Naive B cell (primary cell): ENCODE data around the gene PLEKHG5. TPM values are rescaled to one million over a fixed set of nuclear protein-coding genes. Genes with fewer than 3 reads are reported as not detected.

Experiments
- ATAC-seq, 2 donors: fragments of 150-1000 bp; cut with Tn5 transposase; 2 replicates each; pipeline ENCODE4 v1.10.0; 2021; ENCODE audit warnings: low read depth in 2 of 2, mild to moderate bottlenecking in 2 of 2, moderate library complexity in 2 of 2
- DNase-seq: peaks from one replicate; pipeline ENCODE4 v3.0.0; 2022
- H3K27ac Mint-ChIP-seq, 6 donors: one replicate each; pipeline ENCODE4 v1.8.0; 2020 to 2022; ENCODE audit warnings: mild to moderate bottlenecking in 6 of 6, mixed read lengths in 6 of 6, moderate library complexity in 5 of 6, inconsistent platforms in 2 of 6
- H3K27me3 Mint-ChIP-seq, 3 donors: one replicate each; pipeline ENCODE4 v1.8.0; 2021 to 2022; ENCODE audit warnings: mixed read lengths in 3 of 3, mild to moderate bottlenecking in 1 of 3
- H3K36me3 Mint-ChIP-seq, 2 donors: one replicate each; pipeline ENCODE4 v1.8.0; 2020 to 2022; ENCODE audit warnings: mixed read lengths in 2 of 2, inconsistent platforms in 1 of 2, mild to moderate bottlenecking in 1 of 2
- H3K4me1 Mint-ChIP-seq, 3 donors: one replicate each; pipeline ENCODE4 v1.8.0; 2020 to 2022; ENCODE audit warnings: mixed read lengths in 3 of 3, inconsistent platforms in 1 of 3, mild to moderate bottlenecking in 1 of 3, moderate library complexity in 1 of 3
- H3K4me3 Mint-ChIP-seq, 8 donors: one replicate each; pipeline ENCODE4 v1.8.0; 2020 to 2022; ENCODE audit warnings: mild to moderate bottlenecking in 8 of 8, mixed read lengths in 8 of 8, moderate library complexity in 8 of 8, inconsistent platforms in 2 of 8
- H3K9me3 Mint-ChIP-seq, 7 donors: one replicate each; pipeline ENCODE4 v1.8.0; 2020 to 2022; ENCODE audit warnings: mixed read lengths in 7 of 7, mild to moderate bottlenecking in 5 of 7, inconsistent platforms in 2 of 7, moderate library complexity in 1 of 7
- polyA plus RNA-seq, 6 donors: library from polyadenylated mRNA; unstranded; fragments of 300-500 nt; fragmentation: Illumina TruSeq; gene quantifications; one replicate each; pipeline ENCODE4 v1.2.3, GENCODE V29; 2021; ENCODE audit warnings: low read depth in 6 of 6

PLEKHG5 gene
- polyA plus RNA-seq, 6 donors from 2014 or later, result not detected

DNA sequence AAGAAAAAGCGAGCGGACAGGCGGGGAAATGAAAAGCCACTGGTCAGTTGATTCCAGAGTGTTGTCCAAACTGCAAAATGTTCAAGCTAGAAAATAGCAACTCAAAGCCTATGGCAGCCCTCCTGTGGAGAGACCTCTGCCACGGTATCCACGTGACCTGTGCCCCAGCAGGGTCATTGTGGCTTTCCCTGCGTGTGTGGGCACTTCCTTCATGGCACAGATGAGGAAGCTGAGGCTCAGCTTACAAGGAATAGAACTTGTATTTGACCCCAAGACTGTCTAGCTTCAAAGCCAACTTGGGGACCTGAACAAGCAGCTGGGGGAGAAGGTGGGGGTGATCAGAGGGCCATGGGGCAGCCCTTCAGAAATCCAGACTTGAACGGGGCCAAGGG lies 15.6 kb upstream of the PLEKHG5 start:
- H3K4me3 Mint-ChIP-seq, result no peak overlapping the region
- no peak overlapping the region for H3K27ac Mint-ChIP-seq

DNA sequence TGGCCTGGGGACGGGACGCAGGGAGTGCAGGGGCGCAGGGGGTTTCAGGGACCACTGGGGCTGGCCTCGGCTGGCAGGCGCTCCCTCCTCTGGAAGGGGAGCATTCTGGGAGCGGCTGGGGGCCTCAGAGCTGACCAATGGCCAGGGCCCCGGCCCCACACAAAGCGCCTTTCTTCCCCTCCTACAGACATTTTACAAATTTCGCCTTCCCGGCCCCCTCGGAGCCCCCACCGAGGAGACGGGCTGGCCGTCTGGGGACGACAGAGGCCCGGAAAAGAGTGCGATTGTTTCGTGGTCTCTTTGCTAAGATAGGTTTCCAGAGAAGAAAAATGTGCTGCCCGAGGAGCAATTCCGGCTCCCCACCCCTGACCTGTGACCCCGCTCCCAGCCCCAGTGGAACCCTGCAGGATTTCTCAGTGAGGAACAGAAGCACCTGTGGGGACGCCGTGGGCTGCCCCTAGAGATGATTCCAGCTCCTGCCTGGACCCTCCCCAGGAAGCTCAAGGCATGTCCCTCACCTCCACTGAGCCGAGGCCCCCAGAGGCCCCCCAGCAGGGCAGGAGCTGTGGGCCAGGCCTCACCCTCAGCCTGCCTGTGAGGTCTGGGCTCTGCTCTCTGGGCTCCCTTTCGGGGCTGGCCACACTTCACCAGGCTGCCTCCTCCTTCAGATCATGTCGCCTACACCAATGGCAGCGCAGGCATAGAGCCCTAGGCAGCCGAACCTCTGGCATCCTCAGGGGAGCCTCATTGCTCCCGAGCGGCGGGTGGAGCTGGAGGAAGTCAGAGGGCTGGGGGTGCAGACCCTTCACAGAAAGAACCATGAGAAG lies 15.0 kb upstream of the PLEKHG5 start:
- no peak overlapping the region for H3K27ac Mint-ChIP-seq
- no peak overlapping the region for H3K4me3 Mint-ChIP-seq
- ATAC-seq (no peak), DNase-seq (no peak)
- peaks cover under 1 to 25% (median 14%) of the 10 kb centered on the region in 3 donors for H3K27me3 Mint-ChIP-seq
- no peaks in the 10 kb centered on the region for H3K9me3 Mint-ChIP-seq
- no peaks in the 10 kb centered on the region for H3K36me3 Mint-ChIP-seq
- peaks cover 0 to 5% (median 0%) of the 10 kb centered on the region in 3 donors for H3K4me1 Mint-ChIP-seq

More for the DNA sequence above, 15.6 kb upstream of the PLEKHG5 start:
- Mint-ChIP-seq H3K36me3 (no peaks in the 10 kb centered on the region), H3K27me3 (peaks cover 0 to 24% (median 8%) of the 10 kb centered on the region in 3 donors), H3K9me3 (no peaks in the 10 kb centered on the region), H3K4me1 (peaks cover 0 to 5% (median 0%) of the 10 kb centered on the region in 3 donors)
- ATAC-seq (no peak), DNase-seq (no peak)

DNA sequence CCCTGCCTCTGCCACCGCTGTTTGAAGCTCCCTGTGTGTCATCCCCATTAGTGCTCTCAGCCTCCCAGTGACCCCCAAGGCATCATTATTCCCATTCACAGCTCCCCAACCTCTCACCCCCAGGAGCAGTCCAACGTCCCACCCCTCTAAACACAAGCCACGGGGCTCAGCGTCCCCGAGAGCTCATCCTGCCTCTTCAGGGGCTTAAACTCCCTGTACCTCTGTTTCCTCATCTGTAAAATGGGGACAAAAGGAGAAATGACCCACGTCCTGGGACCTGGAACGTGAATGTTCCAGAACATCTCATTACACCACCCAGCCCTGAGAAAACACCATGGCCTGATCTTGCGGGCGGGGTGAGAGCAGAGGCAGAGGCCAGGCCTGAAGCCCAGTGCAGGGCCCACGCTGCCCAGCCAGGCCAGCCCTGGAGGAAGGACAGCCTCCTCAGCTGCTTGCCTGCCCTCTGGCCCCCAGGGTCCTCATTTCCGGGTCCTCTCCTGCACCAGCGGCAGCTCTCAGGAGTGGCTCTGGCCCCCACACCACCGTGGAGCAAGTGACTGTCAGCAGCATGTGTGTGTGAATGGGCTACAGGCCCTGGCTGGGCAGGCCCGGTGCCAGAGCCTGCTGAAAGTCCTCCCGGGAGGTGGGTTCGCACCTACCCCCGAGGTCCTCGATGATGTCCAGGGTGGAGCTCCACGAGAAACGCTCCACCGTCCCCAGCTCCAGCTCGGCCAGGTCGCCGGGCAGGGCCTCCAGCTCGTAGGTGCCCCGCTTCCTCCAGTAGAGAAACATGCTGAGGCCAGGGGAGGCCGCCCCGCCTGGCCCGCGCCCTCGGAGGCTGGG lies 14.1 kb upstream of the PLEKHG5 start:
- Mint-ChIP-seq H3K27me3 (peaks cover 6 to 34% (median 22%) of the 10 kb centered on the region in 3 donors), H3K4me3 (no peak overlapping the region)

DNA sequence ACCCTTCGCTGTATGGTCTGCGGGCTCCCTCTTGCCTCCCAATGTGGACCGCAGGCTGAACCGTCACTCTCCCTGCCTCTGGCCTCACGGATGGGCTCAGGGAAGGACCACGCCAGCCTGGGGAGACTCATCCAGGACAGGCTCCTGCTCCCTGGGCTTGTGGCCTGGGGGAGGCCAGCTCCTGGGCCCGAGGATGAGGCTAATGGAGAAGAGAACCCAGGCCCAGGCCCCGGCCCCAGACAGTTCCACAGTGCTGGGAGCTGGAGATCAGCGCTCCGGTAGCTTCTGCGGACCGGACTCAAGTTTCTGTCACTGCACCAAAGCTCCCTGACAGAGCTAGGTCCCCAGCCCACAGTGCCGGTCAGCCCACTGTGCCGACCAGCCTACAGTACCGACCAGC lies 13.4 kb upstream of the PLEKHG5 start:
- Mint-ChIP-seq H3K36me3 (no peaks in the 10 kb centered on the region), H3K27ac (no peak overlapping the region), H3K4me1 (peaks cover 0 to 5% (median 0%) of the 10 kb centered on the region in 3 donors), H3K27me3 (peaks cover 6 to 41% (median 29%) of the 10 kb centered on the region in 3 donors), H3K9me3 (no peaks in the 10 kb centered on the region), H3K4me3 (no peak overlapping the region)
- no peak for ATAC-seq
- no peak for DNase-seq

More for the DNA sequence above, 14.1 kb upstream of the PLEKHG5 start:
- no peak for DNase-seq
- peak overlapping the region in 1 of 6 donors; percentile 28 for H3K27ac Mint-ChIP-seq
- no peaks in the 10 kb centered on the region for H3K36me3 Mint-ChIP-seq
- no peak for ATAC-seq
- H3K4me1 Mint-ChIP-seq, result peaks cover 0 to 5% (median 0%) of the 10 kb centered on the region in 3 donors
- no peaks in the 10 kb centered on the region for H3K9me3 Mint-ChIP-seq

DNA sequence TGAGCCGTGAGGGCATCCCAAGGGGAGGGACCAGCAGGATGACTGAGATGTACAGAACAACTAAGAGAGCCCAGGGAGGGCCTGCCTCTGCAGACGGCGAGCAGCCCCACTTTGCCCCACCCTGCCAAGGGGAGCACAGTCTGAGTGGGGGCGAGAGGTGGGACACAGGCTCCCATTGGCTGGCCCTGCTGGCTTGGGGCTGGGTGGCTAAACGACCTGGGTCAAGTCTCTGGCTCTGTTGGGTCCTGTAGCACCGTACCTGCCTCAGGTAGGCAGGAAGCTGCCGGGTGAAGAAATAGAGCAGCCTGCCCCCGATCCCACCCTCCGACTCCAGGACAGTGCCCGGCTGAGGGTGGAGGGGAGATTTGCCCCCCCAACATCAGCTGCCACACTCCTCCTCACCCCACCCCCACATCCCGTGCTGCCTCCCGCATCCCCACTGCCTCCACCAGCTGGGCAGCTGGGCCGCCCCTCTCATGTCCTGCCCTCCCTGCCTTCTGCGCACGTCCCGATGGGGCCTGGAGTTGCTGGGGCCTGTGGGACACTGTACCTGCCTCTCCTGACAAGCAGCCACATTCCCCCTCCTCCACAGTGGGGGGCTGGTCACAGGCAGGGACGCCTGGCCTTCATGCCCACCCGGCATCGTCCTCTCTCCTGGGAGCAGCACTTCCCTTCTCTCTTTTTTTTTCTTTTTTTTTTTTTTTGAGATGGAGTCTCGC lies 12.6 kb upstream of the PLEKHG5 start:
- Mint-ChIP-seq H3K4me1 (peaks cover 0 to 5% (median 0%) of the 10 kb centered on the region in 3 donors), H3K9me3 (no peaks in the 10 kb centered on the region), H3K36me3 (no peaks in the 10 kb centered on the region), H3K27ac (no peak overlapping the region), H3K4me3 (no peak overlapping the region), H3K27me3 (peaks cover 8 to 49% (median 38%) of the 10 kb centered on the region in 3 donors)
- no peak for DNase-seq
- ATAC-seq, result no peak

DNA sequence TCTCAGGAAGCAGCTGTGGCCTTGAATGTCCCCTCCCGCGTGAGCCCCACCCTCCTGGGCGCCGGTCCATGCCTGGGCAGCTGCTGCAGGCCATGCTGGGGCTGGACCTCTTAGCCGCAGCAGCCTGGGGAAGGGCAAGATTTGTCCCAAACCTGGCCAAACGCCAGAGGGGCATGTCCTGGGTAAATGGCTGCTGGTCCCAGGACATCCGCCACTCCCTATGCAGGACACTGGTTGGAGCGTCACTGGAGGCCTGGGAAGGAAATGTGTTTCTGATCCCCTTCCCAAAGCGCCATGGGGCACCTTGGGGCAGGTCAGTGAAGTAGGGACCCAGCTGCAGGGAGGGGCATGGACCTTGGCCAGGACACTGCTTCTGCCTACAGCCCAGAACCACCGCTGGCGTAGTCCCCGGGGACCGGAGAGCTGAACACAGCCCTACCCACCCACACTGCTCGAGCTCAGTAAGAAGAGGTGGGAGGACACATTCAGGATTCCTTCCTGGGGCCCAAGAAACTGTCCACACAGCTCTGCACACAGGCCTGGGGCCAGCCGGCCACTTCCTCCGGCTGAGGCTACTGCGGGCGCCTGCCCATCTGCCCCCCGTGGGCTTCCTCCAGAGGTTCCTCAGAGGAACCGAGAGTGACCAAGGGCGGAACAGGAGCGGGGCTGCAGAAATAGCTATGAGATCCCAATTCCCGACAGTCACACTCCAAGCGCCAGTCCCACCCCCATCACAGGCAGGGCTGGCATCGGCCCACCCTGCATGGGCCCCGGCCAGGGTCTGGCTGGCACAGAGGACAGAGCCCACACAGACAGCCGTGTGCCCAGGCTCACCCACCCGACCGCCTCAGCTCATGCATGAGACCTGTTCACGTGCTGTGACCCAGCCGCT lies 10.8 kb upstream of the PLEKHG5 start:
- ATAC-seq (no peak), DNase-seq (no peak)
- H3K4me1 Mint-ChIP-seq, result peaks cover 4 to 8% (median 5%) of the 10 kb centered on the region in 3 donors
- no peaks in the 10 kb centered on the region for H3K9me3 Mint-ChIP-seq
- peak overlapping the region in 1 of 6 donors; percentile 12 for H3K27ac Mint-ChIP-seq
- H3K27me3 Mint-ChIP-seq, result peaks cover 15 to 55% (median 49%) of the 10 kb centered on the region in 3 donors
- no peak overlapping the region for H3K4me3 Mint-ChIP-seq
- H3K36me3 Mint-ChIP-seq, result no peaks in the 10 kb centered on the region

DNA sequence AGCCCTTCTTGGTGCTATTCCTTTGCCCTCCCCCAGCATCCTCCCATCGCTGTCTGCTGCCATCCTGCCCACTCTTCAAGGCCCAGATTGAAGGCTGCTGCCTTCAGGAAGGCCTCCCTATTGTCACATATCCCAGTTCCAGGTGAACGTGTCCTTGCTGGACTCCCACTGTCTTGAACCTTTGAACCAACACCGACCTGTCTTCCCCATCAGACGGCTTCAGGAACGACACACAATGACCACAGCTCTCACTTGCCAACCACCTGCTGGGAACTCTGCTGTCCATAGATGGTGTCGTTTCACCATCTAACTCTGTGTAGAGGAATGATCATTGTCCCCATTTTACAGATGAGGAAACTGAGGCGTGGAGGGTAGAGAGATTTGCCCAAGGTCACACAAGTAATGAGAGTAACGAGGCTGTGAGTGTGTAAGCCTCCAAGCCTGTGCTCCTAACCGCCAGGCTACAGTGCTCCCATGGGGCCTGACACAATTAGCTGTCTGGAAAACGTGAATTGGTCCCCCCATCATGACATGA lies 9.9 kb upstream of the PLEKHG5 start:
- ATAC-seq, result no peak
- H3K9me3 Mint-ChIP-seq, result no peaks in the 10 kb centered on the region
- no peaks in the 10 kb centered on the region for H3K36me3 Mint-ChIP-seq
- peak overlapping the region in 3 of 6 donors; percentile 2 to 81 (median 70) for H3K27ac Mint-ChIP-seq
- DNase-seq, result no peak
- peaks cover 4 to 11% (median 5%) of the 10 kb centered on the region in 3 donors for H3K4me1 Mint-ChIP-seq
- peaks cover 15 to 52% (median 49%) of the 10 kb centered on the region in 3 donors for H3K27me3 Mint-ChIP-seq
- peak overlapping the region in 1 of 8 donors; percentile 3 for H3K4me3 Mint-ChIP-seq

DNA sequence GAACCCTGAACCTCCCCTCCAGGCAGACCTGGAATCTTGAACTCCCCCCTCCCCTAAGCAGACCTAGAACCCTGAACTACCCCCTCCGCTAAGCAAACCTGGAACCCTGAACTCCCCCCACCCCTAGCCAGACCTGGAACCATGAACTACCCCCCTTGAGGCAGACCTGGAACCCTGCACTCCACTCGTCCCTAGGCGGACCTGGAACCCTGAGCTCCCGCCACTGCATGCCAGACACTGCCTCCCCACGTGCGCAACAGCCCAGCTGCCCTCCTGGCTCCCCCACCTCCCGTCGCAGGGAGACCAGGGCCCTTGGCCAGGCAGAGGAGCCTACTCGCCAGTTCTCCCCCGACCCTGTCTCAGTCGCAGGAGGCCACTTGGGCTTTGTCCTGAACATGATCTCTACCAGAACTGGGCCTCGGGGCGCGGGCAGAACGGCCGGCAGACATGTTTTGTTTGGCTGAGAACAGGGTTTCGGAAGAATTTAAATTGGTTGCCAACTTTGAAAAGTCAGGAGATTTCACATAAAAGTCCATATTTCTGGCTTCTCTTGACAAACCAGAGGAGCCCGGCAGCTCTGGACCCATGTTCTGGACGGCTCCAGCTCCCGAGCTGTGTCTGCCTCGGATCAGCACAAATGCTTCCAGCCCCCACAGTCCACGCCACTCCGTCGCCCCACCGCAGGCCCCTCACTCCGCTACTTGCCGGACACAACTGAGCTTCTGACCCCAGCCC lies 9.2 kb upstream of the PLEKHG5 start:
- H3K9me3 Mint-ChIP-seq, result no peaks in the 10 kb centered on the region
- peaks cover 22 to 58% (median 55%) of the 10 kb centered on the region in 3 donors for H3K27me3 Mint-ChIP-seq
- peak overlapping the region in 3 of 6 donors; percentile 2 to 81 (median 70) for H3K27ac Mint-ChIP-seq
- peaks cover 4 to 14% (median 9%) of the 10 kb centered on the region in 3 donors for H3K4me1 Mint-ChIP-seq
- no peak for ATAC-seq
- no peaks in the 10 kb centered on the region for H3K36me3 Mint-ChIP-seq
- H3K4me3 Mint-ChIP-seq, result no peak overlapping the region
- no peak for DNase-seq

DNA sequence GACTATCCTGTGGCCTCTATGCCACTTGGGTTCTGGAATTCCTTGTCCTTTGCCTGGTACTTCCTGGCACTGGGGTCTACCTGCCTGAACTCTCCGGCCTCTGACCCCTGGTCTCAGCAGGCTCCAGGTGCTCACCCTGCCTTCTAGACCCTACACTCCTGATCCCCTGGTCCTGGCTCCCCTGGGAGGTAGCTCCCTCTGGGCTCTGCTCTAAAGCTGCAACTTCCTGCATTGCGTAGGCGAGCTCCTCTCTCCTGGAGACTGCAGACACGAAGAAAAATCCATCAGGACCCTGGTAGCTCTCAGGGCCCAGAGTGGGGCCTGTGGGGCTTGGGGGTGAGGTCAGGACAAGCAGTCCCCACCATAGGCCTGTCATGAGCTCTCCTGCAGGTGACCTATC lies 7.8 kb upstream of the PLEKHG5 start:
- H3K36me3 Mint-ChIP-seq, result no peaks in the 10 kb centered on the region
- H3K4me3 Mint-ChIP-seq, result peak overlapping the region in 5 of 8 donors; percentile 24 to 63 (median 49)
- H3K4me1 Mint-ChIP-seq, result peaks cover 4 to 16% (median 10%) of the 10 kb centered on the region in 3 donors
- H3K9me3 Mint-ChIP-seq, result no peaks in the 10 kb centered on the region
- DNase-seq, result no peak
- no peak overlapping the region for H3K27ac Mint-ChIP-seq
- ATAC-seq, result no peak
- peaks cover 24 to 61% (median 55%) of the 10 kb centered on the region in 3 donors for H3K27me3 Mint-ChIP-seq

DNA sequence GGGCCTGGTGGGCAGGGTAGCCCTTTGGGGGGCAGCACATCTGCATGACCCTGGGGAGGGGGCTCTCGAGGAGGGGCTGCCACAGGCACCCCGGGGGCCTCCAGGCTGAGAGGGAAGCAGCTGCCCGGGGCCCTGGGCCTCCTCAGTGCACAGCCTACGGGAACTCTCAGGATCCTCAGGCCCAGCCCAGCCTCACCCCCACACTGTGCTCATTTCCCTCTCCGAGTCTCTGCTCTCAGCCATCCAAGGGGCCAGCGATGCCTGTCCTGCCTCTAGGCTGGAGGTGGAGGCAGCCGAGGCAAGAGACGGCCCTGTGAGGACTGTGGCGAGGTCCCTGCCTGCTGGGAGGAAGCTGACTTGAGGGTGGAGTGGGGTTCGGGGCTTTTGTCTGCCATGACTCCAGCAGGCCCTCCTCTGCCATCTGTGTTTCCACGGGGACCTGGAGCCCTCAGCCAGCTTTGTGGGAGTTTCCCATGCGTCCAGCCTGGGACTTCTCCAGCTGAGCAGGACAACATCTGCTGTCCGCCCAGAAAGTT lies 7.2 kb upstream of the PLEKHG5 start:
- ATAC-seq (no peak), DNase-seq (no peak)
- Mint-ChIP-seq H3K27me3 (peaks cover 24 to 62% (median 57%) of the 10 kb centered on the region in 3 donors), H3K4me3 (peak overlapping the region in 5 of 8 donors; percentile 56 to 86 (median 72)), H3K9me3 (no peaks in the 10 kb centered on the region), H3K4me1 (peaks cover 4 to 16% (median 10%) of the 10 kb centered on the region in 3 donors), H3K36me3 (no peaks in the 10 kb centered on the region), H3K27ac (peak overlapping the region in 1 of 6 donors; percentile 47)

DNA sequence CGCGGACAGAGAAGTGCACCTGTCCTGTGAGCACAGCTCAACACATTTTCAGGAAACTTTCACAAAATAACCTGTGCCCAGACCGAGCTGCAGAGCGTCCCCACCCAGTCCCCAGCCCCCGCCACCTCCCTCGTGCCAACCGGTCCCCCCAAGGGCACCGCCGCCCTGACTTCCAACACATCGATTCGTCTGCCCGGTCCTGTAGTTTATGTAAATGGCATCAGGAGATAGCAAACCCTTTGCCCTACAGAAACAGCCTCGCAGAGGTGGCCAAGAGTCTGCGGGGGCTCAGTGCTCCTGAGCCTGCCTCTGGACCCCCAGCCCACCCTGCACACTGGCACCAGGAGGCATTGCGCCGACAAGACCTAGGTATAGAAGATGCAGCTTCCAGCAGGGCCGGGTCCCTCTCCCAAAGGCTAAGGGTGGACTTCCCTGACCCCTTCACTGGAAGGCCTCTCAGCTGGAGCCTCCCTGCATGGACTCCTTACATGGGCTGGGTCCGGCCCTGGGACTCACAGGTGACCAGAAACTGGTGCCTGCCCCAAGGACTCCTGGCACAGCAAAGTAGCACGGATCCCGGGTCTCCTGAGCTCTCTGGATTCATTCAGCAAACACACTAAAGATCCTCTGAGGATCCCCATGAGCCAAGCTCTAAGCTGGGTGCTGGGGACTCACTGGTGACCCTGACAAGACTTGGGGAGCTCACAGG lies 6.6 kb upstream of the PLEKHG5 start:
- Mint-ChIP-seq H3K27ac (peak overlapping the region in 1 of 6 donors; percentile 7), H3K36me3 (no peaks in the 10 kb centered on the region), H3K27me3 (peaks cover 24 to 62% (median 57%) of the 10 kb centered on the region in 3 donors), H3K4me1 (peaks cover 4 to 16% (median 10%) of the 10 kb centered on the region in 3 donors), H3K9me3 (no peaks in the 10 kb centered on the region), H3K4me3 (peak overlapping the region; percentile 53 to 87 (median 76))
- ATAC-seq (no peak), DNase-seq (no peak)
